Coronary artery (tissue), 2 donors: ENCODE measurements around the gene MYO1D.
"Not testable (repeated sequence)": the region's sequence is repeated elsewhere in the genome, so short reads cannot be mapped to it uniquely, and the experiment has no call there.

Source experiments
- DNase-seq: peaks from one replicate; pipeline ENCODE4 v3.0.0-alpha.2; 2017; ENCODE audit warnings: low spot score
- H3K27ac ChIP-seq, 2 donors: fragments of 200-600 bp; sonication (generic); one replicate each; pipeline ENCODE4 v1.5.1; 2016 to 2019
- H3K4me3 ChIP-seq: fragments of 200-600 bp; sonication (generic); 2 replicates; pipeline ENCODE4 v1.5.1; 2016; ENCODE audit warnings: mild to moderate bottlenecking, moderate library complexity
- CTCF ChIP-seq: fragments of 200-600 bp; sonication (generic); IDR thresholded peaks from one replicate; pipeline ENCODE4 v1.5.1; 2019; ENCODE audit warnings: antibody characterized with exemption

Gene MYO1D

GRCh38 chr17:32722733-32723132 lies 154.2 kb downstream of the MYO1D start:
- H3K27ac ChIP-seq: no peak overlapping the region
- no peak for TF ChIP-seq CTCF
- DNase-seq: no peak
- no peak overlapping the region for H3K4me3 ChIP-seq

- H3K4me3 ChIP-seq: no peak overlapping the region
- no peak for DNase-seq
These were observed 156.3 kb downstream of the MYO1D start for GRCh38 chr17:32720671-32721070.

GRCh38 chr17:32719689-32720088 lies 157.2 kb downstream of the MYO1D start:
- no peak for DNase-seq
- H3K27ac ChIP-seq: no peak overlapping the region
- no peak for TF ChIP-seq CTCF
- H3K4me3 ChIP-seq: no peak overlapping the region

More at GRCh38 chr17:32720671-32721070, 156.3 kb downstream of the MYO1D start:
- TF ChIP-seq CTCF: no peak
- no peak overlapping the region for H3K27ac ChIP-seq

- not testable (repeated sequence) for H3K4me3 ChIP-seq, DNase-seq, H3K27ac ChIP-seq
These were observed 162.0 kb downstream of the MYO1D start for GRCh38 chr17:32714922-32715321.

GRCh38 chr17:32714206-32714605 lies 162.7 kb downstream of the MYO1D start:
- DNase-seq, H3K27ac ChIP-seq, H3K4me3 ChIP-seq: not testable (repeated sequence)

GRCh38 chr17:32713081-32713480 lies 163.8 kb downstream of the MYO1D start:
- no peak for TF ChIP-seq CTCF
- Histone ChIP-seq H3K27ac (no peak overlapping the region), H3K4me3 (no peak overlapping the region)
- no peak for DNase-seq

GRCh38 chr17:32709562-32709961 lies 167.4 kb downstream of the MYO1D start:
- DNase-seq: no peak
- Histone ChIP-seq H3K27ac (no peak overlapping the region), H3K4me3 (no peak overlapping the region)
- no peak for TF ChIP-seq CTCF

- no peak for DNase-seq
- no peak overlapping the region for H3K27ac ChIP-seq
- no peak overlapping the region for H3K4me3 ChIP-seq
- TF ChIP-seq CTCF: no peak
These were observed 175.1 kb downstream of the MYO1D start for GRCh38 chr17:32701871-32702270.
